ENCODE data around the gene KCNIP4.

DNA sequence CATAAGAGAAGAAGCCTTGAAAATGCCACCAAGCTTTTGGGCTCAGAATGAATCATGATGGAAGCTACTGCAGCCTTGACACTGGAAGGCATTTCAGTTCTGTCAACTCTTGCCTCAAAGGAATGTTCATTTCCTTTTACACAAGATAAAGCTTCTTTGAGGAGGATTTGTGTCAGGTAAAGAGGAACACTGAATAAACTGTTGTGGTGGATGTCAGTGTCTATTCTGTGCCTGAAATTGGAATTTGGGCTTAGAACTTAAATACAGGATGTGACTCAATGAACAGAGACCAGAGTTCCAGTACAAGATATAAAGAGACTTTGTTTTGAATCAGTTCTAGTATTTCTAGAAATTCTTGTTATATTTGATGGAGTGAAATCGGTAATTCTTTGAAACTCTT lies 935.1 kb downstream of the KCNIP4 start:
- TF ChIP-seq, protein P1, sequence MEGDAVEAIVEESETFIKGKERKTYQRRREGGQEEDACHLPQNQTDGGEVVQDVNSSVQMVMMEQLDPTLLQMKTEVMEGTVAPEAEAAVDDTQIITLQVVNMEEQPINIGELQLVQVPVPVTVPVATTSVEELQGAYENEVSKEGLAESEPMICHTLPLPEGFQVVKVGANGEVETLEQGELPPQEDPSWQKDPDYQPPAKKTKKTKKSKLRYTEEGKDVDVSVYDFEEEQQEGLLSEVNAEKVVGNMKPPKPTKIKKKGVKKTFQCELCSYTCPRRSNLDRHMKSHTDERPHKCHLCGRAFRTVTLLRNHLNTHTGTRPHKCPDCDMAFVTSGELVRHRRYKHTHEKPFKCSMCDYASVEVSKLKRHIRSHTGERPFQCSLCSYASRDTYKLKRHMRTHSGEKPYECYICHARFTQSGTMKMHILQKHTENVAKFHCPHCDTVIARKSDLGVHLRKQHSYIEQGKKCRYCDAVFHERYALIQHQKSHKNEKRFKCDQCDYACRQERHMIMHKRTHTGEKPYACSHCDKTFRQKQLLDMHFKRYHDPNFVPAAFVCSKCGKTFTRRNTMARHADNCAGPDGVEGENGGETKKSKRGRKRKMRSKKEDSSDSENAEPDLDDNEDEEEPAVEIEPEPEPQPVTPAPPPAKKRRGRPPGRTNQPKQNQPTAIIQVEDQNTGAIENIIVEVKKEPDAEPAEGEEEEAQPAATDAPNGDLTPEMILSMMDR (IDR thresholded peaks at IDR 0.05; ENCODE audit: insufficient read depth, low read depth, low read length), result no peak
- no peak for TF ChIP-seq EZH2 (IDR thresholded peaks at IDR 0.05; ENCODE audit: insufficient read depth, low read length)
